ENCODE data around the gene VAV3. TPM values are rescaled to one million over a fixed set of nuclear protein-coding genes. Genes with fewer than 3 reads are reported as not detected.

The VAV3 gene
- total and polyA plus RNA-seq, 2 of the 13 experiments (the other 11 are each of a cell fraction or from before 2014, with no cell fraction given), result 15.9 to 29.8 TPM

GRCh38 chr1:107657356-107657755 is 307.6 kb downstream of the VAV3 start:
- no peak for ATAC-seq
- ChIA-PET CTCF (ENCODE audit: low intra/inter-chr PET ratio, low total read pairs) (no interaction called here), POLR2A (no interaction called here)
- no TSS peak for BruUV-seq (replicated peaks)
- Histone ChIP-seq H3K4me2 (ENCODE audit: low read depth, low read length) (no peak overlapping the region), H3K4me3 (replicated peaks in 1 of 3; ENCODE audit: insufficient read depth in 1 of 3, low read depth in 2 of 3, low read length in 3 of 3) (no peak overlapping the region), H3K36me3 (replicated peaks in 1 of 2; ENCODE audit: control insufficient read depth in 1 of 2, insufficient read depth in 2 of 2, low read length in 2 of 2) (no peaks in the 10 kb centered on the region), H3K27ac (ENCODE audit: extremely low read length, insufficient read depth, low read length) (no peak overlapping the region), H3K79me2 (ENCODE audit: insufficient read depth, low read length) (peaks cover 3% of the 10 kb centered on the region), H3K9ac (ENCODE audit: insufficient read depth, low read depth, low read length) (no peak overlapping the region), H3K4me1 (ENCODE audit: insufficient read depth, low read length) (peaks cover 14% of the 10 kb centered on the region), H4K20me1 (ENCODE audit: insufficient read depth, low read length) (no peaks in the 10 kb centered on the region), H3K27me3 (ENCODE audit: control insufficient read depth in 1 of 2, insufficient read depth in 2 of 2, low read length in 2 of 2) (no peaks in the 10 kb centered on the region), H2AFZ (ENCODE audit: low read length) (no peak overlapping the region), H3K9me3 (ENCODE audit: low read length) (no peaks in the 10 kb centered on the region)
- DNase-seq (ENCODE audit: low spot score), result no peak
- intact Hi-C loops (cut with micrococcal nuclease; ENCODE audit: unreplicated experiment) (no loop called here), in situ Hi-C loops (cut with HindIII; ENCODE audit: extremely low pct_ligation_motif_present, low pct_unique_long_range_greater_than_20kb) (no loop called here)
- 95% methylated on average over 4 of the region's 4 CpGs for WGBS (ENCODE audit: low lambda C conversion rate)
- FAIRE-seq, result no peak
- no peak for TF ChIP-seq HIC2 (CRISPR knock-in tag; IDR thresholded peaks at IDR 0.05; ENCODE audit: low read depth)
- TF ChIP-seq REXO4 (CRISPR knock-in tag; IDR thresholded peaks at IDR 0.05; ENCODE audit: borderline replicate concordance), result no peak
- TF ChIP-seq PRMT3 (CRISPR knock-in tag; IDR thresholded peaks at IDR 0.05; ENCODE audit: borderline replicate concordance, low read depth), result no peak
- no peak for TF ChIP-seq E2F5 (CRISPR knock-in tag; conservative IDR thresholded peaks at IDR 0.05)
- TF ChIP-seq ZNF326 (CRISPR knock-in tag; IDR thresholded peaks at IDR 0.05; ENCODE audit: borderline replicate concordance), result no peak
- TF ChIP-seq ZNF30 (CRISPR knock-in tag; IDR thresholded peaks at IDR 0.05), result no peak
- TF ChIP-seq THAP9 (CRISPR knock-in tag; IDR thresholded peaks at IDR 0.05; ENCODE audit: borderline replicate concordance), result no peak
- TF ChIP-seq FOXC1 (CRISPR knock-in tag; IDR thresholded peaks at IDR 0.05; ENCODE audit: borderline replicate concordance), result no peak
- no peak for TF ChIP-seq IKZF5 (CRISPR knock-in tag; IDR thresholded peaks at IDR 0.05)
- no peak for TF ChIP-seq ZNF800 (CRISPR knock-in tag; IDR thresholded peaks at IDR 0.05)
- TF ChIP-seq ZSCAN20 (CRISPR knock-in tag; IDR thresholded peaks at IDR 0.05; ENCODE audit: borderline replicate concordance), result no peak
- no peak for TF ChIP-seq TFDP2 (CRISPR knock-in tag; IDR thresholded peaks at IDR 0.05)
- TF ChIP-seq JUND (CRISPR knock-in tag; IDR thresholded peaks at IDR 0.05), result no peak
- no peak for TF ChIP-seq IRX3 (CRISPR knock-in tag; IDR thresholded peaks at IDR 0.05; ENCODE audit: borderline replicate concordance, low read depth)
- no peak for TF ChIP-seq AGO2 (optimal IDR thresholded peaks at IDR 0.05; ENCODE audit: low read depth, low read length)
